Calu3 (cell line): ENCODE data around the gene RIMBP2. TPM values are rescaled to one million over a fixed set of nuclear protein-coding genes. Genes with fewer than 3 reads are reported as not detected.

Experiments used
- BruUV-seq: library from RNA; stranded (reverse); fragments of 400-500 nt; replicated peaks from 2 replicates; lab custom pipeline; 2021; lab: Mats Ljungman, UMichigan
- CTCF ChIA-PET: fragments of 300-600 bp; sonication (Branson Sonifier 250); formaldehyde crosslinking; loops from one replicate; lab custom pipeline; 2022; ENCODE audit warnings: antibody characterized with exemption; lab: Charles Lee
- DNase-seq: peaks from one replicate; pipeline ENCODE4 v3.0.0; 2022
- H3K27ac Mint-ChIP-seq: one replicate; pipeline ENCODE4 v1.8.0; 2022; ENCODE audit warnings: mixed read lengths; ENCODE audit not compliant: unreplicated experiment
- H3K27me3 Mint-ChIP-seq: one replicate; pipeline ENCODE4 v1.8.0; 2022; ENCODE audit warnings: mixed read lengths; ENCODE audit not compliant: unreplicated experiment
- H3K36me3 Mint-ChIP-seq: one replicate; pipeline ENCODE4 v1.8.0; 2022; ENCODE audit warnings: mild to moderate bottlenecking, moderate library complexity, mixed read lengths; ENCODE audit not compliant: insufficient read depth, unreplicated experiment
- H3K4me1 Mint-ChIP-seq: one replicate; pipeline ENCODE4 v1.8.0; 2022; ENCODE audit warnings: mild to moderate bottlenecking, low read depth, mixed read lengths; ENCODE audit not compliant: unreplicated experiment
- H3K4me3 Mint-ChIP-seq: one replicate; pipeline ENCODE4 v1.8.0; 2022; ENCODE audit warnings: mild to moderate bottlenecking, low read depth, moderate library complexity, mixed read lengths; ENCODE audit not compliant: unreplicated experiment
- H3K9me3 Mint-ChIP-seq: one replicate; pipeline ENCODE4 v1.8.0; 2022; ENCODE audit warnings: low read depth, mixed read lengths; ENCODE audit not compliant: unreplicated experiment
- CTCF ChIP-seq: fragments of 200-600 bp; IDR thresholded peaks from one replicate; pipeline ENCODE4 v1.8.0; 2022; ENCODE audit warnings: antibody characterized with exemption; ENCODE audit not compliant: unreplicated experiment
- intact Hi-C: fragments of 100-400 bp; cut with micrococcal nuclease; formaldehyde crosslinking; loops from one replicate; pipeline ENCODE4 v1.10.0; 2022; ENCODE audit not compliant: unreplicated experiment
- total RNA-seq: library from RNA; stranded (reverse); gene quantifications from 2 replicates; pipeline ENCODE4 v1.2.3, GENCODE V29; 2022

Gene RIMBP2
- total RNA-seq, 1 experiment from 2014 or later: 6.1 TPM

GRCh38 chr12:130372936-130373335, 343.2 kb downstream of the RIMBP2 start:
- CTCF ChIA-PET: interaction anchor here (1.1 kb wide), 1 partner anchor 21 kb away, joined by 9 read pairs; no protein-coding TSS in a partner anchor
- no TSS peak for BruUV-seq
- H3K27ac Mint-ChIP-seq: no peak overlapping the region

DNA sequence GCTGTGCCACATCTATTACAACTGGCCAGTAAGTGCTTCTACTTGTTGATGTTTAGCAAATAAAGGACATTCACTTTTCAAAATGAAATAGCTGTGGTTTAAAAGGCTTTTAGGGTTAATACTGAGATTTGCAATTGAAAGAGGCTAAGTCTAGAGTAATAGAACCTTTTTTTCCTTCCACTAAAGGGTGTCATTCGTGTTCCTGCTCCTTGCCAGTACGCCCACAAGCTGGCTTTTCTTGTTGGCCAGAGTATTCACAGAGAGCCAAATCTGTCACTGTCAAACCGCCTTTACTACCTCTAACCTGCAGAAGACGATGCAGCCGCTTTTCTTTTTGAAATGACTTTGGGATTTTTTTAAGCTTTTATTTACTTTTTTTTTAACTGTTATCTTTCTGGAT, 344.8 kb downstream of the RIMBP2 start:
- Mint-ChIP-seq H3K9me3 (peaks cover 19% of the 10 kb centered on the region), H3K27ac (no peak overlapping the region), H3K36me3 (no peaks in the 10 kb centered on the region), H3K4me1 (no peaks in the 10 kb centered on the region), H3K27me3 (no peaks in the 10 kb centered on the region), H3K4me3 (no peak overlapping the region)
- intact Hi-C loops: no loop called here
- CTCF ChIA-PET: no interaction called here
- no peak for TF ChIP-seq CTCF
- DNase-seq: no peak
- no TSS peak for BruUV-seq

More at GRCh38 chr12:130372936-130373335, 343.2 kb downstream of the RIMBP2 start:
- no peak for DNase-seq
- intact Hi-C loops: no loop called here
- Mint-ChIP-seq H3K27me3 (no peaks in the 10 kb centered on the region), H3K9me3 (peaks cover 25% of the 10 kb centered on the region), H3K36me3 (no peaks in the 10 kb centered on the region), H3K4me3 (no peak overlapping the region), H3K4me1 (no peaks in the 10 kb centered on the region)
- no peak for TF ChIP-seq CTCF

GRCh38 chr12:130369816-130370215, 346.3 kb downstream of the RIMBP2 start:
- no peaks in the 10 kb centered on the region for H3K4me1 Mint-ChIP-seq
- H3K9me3 Mint-ChIP-seq: peaks cover 14% of the 10 kb centered on the region
- TF ChIP-seq CTCF: no peak
- DNase-seq: no peak
- intact Hi-C loops: no loop called here
- H3K36me3 Mint-ChIP-seq: no peaks in the 10 kb centered on the region
- CTCF ChIA-PET: no interaction called here
- no TSS peak for BruUV-seq
- H3K27ac Mint-ChIP-seq: no peak overlapping the region
- H3K27me3 Mint-ChIP-seq: no peaks in the 10 kb centered on the region
- no peak overlapping the region for H3K4me3 Mint-ChIP-seq

GRCh38 chr12:130367523-130367922, 348.6 kb downstream of the RIMBP2 start:
- CTCF ChIA-PET: no interaction called here
- Mint-ChIP-seq H3K27ac (no peak overlapping the region), H3K9me3 (peaks cover 15% of the 10 kb centered on the region), H3K4me1 (no peaks in the 10 kb centered on the region), H3K27me3 (no peaks in the 10 kb centered on the region), H3K4me3 (no peak overlapping the region), H3K36me3 (no peaks in the 10 kb centered on the region)
- BruUV-seq: no TSS peak
- intact Hi-C loops: no loop called here
- no peak for TF ChIP-seq CTCF
- no peak for DNase-seq
